ENCODE results near the gene TBX10. TPM values are rescaled to one million over a fixed set of nuclear protein-coding genes. Genes with fewer than 3 reads are reported as not detected.
A peak's percentile ranks its signal among the peaks of the same experiment; 100 is the strongest.

TBX10 gene
- total RNA-seq, 1 experiment from 2014 or later, result not detected

- Histone ChIP-seq H2BK12ac (ENCODE audit: insufficient read length, low read depth, low read length) (no peak overlapping the region), H2BK120ac (ENCODE audit: low read depth, low read length, poor library complexity, severe bottlenecking) (no peak overlapping the region), H2BK20ac (ENCODE audit: low read depth, low read length, poor library complexity, severe bottlenecking) (no peak overlapping the region), H4K5ac (ENCODE audit: insufficient read length, low read depth, low read length) (no peak overlapping the region), H3K9ac (ENCODE audit: extremely low read depth, insufficient read length, low read length) (no peak overlapping the region), H3T11ph (ENCODE audit: low read length) (no peak overlapping the region), H4K20me1 (ENCODE audit: control insufficient read depth, insufficient read depth, insufficient read length) (no peaks in the 10 kb centered on the region), H4K8ac (replicated peaks; ENCODE audit: insufficient read length, low read depth, low read length) (no peak overlapping the region), H3K14ac (ENCODE audit: insufficient read depth, low read length) (no peak overlapping the region), H3K4ac (ENCODE audit: low read depth, low read length) (no peak overlapping the region), H2AK5ac (ENCODE audit: insufficient read length, low read length) (no peak overlapping the region), H4K91ac (ENCODE audit: insufficient read length, low read depth, low read length) (no peak overlapping the region), H3K23ac (ENCODE audit: insufficient read length, low read depth, low read length) (no peak overlapping the region), H2BK5ac (ENCODE audit: insufficient read length, low read length) (no peak overlapping the region), H3K4me1 (ENCODE audit: insufficient read depth, low read length) (no peaks in the 10 kb centered on the region; the same call in 1 of the 2 replicates), H3K79me2 (ENCODE audit: insufficient read depth, low read length) (peaks cover 5% of the 10 kb centered on the region; the same call in 1 of the 2 replicates), H2AFZ (ENCODE audit: low read length) (no peak overlapping the region), H3K79me1 (ENCODE audit: insufficient read depth, low read depth, low read length, poor library complexity, severe bottlenecking) (no peaks in the 10 kb centered on the region), H3K9me3 (ENCODE audit: control insufficient read depth, low read depth, low read length) (no peaks in the 10 kb centered on the region), H3K23me2 (ENCODE audit: insufficient read length, low read depth, low read length, poor library complexity, severe bottlenecking) (peaks cover 8% of the 10 kb centered on the region), H3K56ac (ENCODE audit: insufficient read length, low read depth, low read length) (no peak overlapping the region), H3K27ac (ENCODE audit: insufficient read length, low read depth, low read length) (no peak overlapping the region), H3K18ac (ENCODE audit: insufficient read length, low read depth, low read length) (no peak overlapping the region), H2BK15ac (ENCODE audit: low read depth, low read length) (no peak overlapping the region), H3K4me2 (ENCODE audit: insufficient read depth, insufficient read length, low read length) (peak overlapping the region; percentile 11), H3K27me3 (ENCODE audit: insufficient read depth, low read length) (no peaks in the 10 kb centered on the region)
- TF ChIP-seq, protein P1, sequence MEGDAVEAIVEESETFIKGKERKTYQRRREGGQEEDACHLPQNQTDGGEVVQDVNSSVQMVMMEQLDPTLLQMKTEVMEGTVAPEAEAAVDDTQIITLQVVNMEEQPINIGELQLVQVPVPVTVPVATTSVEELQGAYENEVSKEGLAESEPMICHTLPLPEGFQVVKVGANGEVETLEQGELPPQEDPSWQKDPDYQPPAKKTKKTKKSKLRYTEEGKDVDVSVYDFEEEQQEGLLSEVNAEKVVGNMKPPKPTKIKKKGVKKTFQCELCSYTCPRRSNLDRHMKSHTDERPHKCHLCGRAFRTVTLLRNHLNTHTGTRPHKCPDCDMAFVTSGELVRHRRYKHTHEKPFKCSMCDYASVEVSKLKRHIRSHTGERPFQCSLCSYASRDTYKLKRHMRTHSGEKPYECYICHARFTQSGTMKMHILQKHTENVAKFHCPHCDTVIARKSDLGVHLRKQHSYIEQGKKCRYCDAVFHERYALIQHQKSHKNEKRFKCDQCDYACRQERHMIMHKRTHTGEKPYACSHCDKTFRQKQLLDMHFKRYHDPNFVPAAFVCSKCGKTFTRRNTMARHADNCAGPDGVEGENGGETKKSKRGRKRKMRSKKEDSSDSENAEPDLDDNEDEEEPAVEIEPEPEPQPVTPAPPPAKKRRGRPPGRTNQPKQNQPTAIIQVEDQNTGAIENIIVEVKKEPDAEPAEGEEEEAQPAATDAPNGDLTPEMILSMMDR (conservative IDR thresholded peaks at IDR 0.05), result no peak
- H3K36me3 Mint-ChIP-seq (ENCODE audit: insufficient read depth in 1 of 3, low read depth in 3 of 3), result peaks cover 29 to 43% (median 42%) of the 10 kb centered on the region in 3 experiments
- H3K27ac Mint-ChIP-seq, result peak overlapping the region in 1 of 3 experiments; percentile 95; a peak in 4 of 7 replicates
- H3K9me3 Mint-ChIP-seq, result peaks cover 0 to 5% of the 10 kb centered on the region in 2 experiments; a peak in 2 of 5 replicates
- no CpG with 5 or more reads among the region's 21 CpGs for WGBS (ENCODE audit: extremely low coverage, insufficient read length, low lambda C conversion rate)
- peaks cover 45 to 51% of the 10 kb centered on the region in 2 experiments for H3K4me1 Mint-ChIP-seq
- peak overlapping the region; percentile 84 to 90 for H3K4me3 Mint-ChIP-seq
- no peak for DNase-seq
- H3K27me3 Mint-ChIP-seq (ENCODE audit: low read depth), result peaks cover 2% of the 10 kb centered on the region; the same call in 1 of the 2 replicates
These were observed 54.4 kb downstream of the TBX10 start for GRCh38 chr11:67584881-67585873.

Measured in H9 (cell line).